ENCODE data around the gene STOML1. TPM values are rescaled to one million over a fixed set of nuclear protein-coding genes. Genes with fewer than 3 reads are reported as not detected.
"Not testable (repeated sequence)": the region's sequence is repeated elsewhere in the genome, so short reads cannot be mapped to it uniquely, and the experiment has no call there.

STOML1 gene
- total and polyA plus RNA-seq, 7 experiments from 2014 or later: 7.5 to 21.3 (median 14.0) TPM

DNA sequence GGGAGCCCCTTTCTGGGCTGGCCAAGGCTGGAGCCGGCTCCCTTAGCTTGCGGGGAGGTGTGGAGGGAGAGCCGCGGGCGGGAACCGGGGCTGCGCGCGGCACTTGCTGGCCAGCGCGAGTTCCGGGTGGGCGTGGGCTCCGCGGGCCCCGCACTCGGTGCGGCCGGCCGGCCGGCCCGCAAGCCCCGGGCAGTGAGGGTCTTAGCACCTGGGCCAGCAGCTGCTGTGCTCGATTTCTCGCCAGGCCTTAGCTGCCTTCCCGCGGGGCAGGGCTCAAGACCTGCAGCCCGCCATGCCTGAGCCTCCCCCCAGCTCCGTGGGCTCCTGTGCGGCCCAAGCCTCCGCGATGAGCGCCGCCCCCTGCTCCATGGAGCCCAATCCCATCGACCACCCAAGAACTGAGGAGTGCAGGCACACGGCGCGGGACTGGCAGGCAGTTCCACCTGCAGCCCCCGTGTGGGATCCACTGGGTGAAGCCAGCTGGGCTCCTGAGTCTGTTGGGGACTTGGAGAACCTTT, 18.4 kb downstream of the STOML1 start:
- H3K27ac Mint-ChIP-seq: not testable (repeated sequence)

DNA sequence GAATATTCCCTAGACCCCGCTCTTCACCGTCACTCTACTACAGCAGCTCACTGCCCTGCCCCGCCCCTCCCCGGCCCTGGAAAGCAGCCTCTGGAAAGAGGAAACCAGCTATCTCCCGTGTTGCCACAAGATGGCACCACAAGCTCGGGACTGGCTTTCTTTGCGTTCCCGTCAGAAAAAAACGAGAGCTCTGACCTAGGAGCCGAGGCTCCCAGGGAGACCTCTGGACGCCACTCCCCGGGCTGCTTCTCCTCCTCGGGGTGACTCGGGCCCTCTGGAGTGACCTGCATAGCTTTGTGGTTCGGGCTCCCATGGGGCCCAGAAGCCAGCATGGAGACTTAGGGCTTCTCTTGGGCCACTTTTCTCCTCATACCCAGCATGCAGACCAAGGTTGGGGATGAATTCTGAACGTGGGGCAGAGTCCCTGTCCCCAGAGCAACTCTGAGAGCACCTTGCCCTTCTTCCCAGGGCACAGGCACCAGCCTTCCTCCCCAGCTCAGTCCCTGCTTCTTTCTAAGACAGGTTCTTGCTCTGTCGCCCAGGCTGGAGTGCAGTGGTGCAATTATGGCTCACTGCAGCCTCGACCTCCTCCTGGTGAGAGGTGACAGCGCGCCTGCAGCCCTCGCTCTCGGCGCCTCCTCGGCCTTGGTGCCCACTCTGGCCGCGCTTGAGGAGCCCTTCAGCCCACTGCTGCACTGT, 19.0 kb downstream of the STOML1 start:
- POLR2A ChIA-PET: interaction anchor here (0.9 to 1.8 kb wide), 6 partner anchors 9 to 349 kb away, joined by 3 to 8 read pairs (median 3); partner anchors contain the start of gene PML
- Histone ChIP-seq H3K27me3 (ENCODE audit: control insufficient read depth in 2 of 2, insufficient read depth in 2 of 2, low read length in 2 of 2) (no peaks in the 10 kb centered on the region), H3K27ac (ENCODE audit: low read depth, low read length) (no peak overlapping the region), H3K4me1 (ENCODE audit: control insufficient read depth in 2 of 2, insufficient read depth in 2 of 2, low read length in 2 of 2) (peaks cover 0 to 20% of the 10 kb centered on the region in 2 donors), H3K9me3 (ENCODE audit: control insufficient read depth in 2 of 3, low read length in 3 of 3) (no peaks in the 10 kb centered on the region), H3K4me3 (ENCODE audit: low read length) (peak overlapping the region; percentile 7), H3K36me3 (ENCODE audit: control insufficient read depth in 2 of 3, insufficient read depth in 3 of 3, low read length in 3 of 3) (no peaks in the 10 kb centered on the region)
- intact Hi-C loops (cut with micrococcal nuclease): loop anchor here (1.0 to 5.0 kb wide), 12 partner anchors 9 to 402 kb away; partner anchors contain the start of genes PML (in 1 of the 2) and STOML1 (in 1 of the 2)
- Mint-ChIP-seq H3K9me3 (peaks cover 0 to 2% (median 0%) of the 10 kb centered on the region in 11 donors), H3K4me3 (peak overlapping the region in 8 of 10 donors; percentile 0 to 65 (median 33)), H3K27ac (peak overlapping the region in 2 of 9 donors; percentile 26 to 42), H3K36me3 (peaks cover 0 to 6% (median 0%) of the 10 kb centered on the region in 5 donors), H3K27me3 (peaks cover 4 to 22% (median 5%) of the 10 kb centered on the region in 5 donors), H3K4me1 (peaks cover 11 to 44% (median 34%) of the 10 kb centered on the region in 7 donors)
- CTCF ChIA-PET: interaction anchor here (0.6 to 4.1 kb wide), 26 partner anchors 8 to 473 kb away, joined by 3 to 39 read pairs (median 5); partner anchors contain the start of gene PML
- peak; percentile 60 to 81 (median 77) for DNase-seq
- peak; percentile 92 for ATAC-seq

More for the DNA sequence above, 18.4 kb downstream of the STOML1 start:
- DNase-seq; H3K36me3 ChIP-seq (ENCODE audit: control insufficient read depth in 2 of 3, insufficient read depth in 3 of 3, low read length in 3 of 3); H3K9me3 ChIP-seq (ENCODE audit: control insufficient read depth in 2 of 3, low read length in 3 of 3); H3K4me3 ChIP-seq (ENCODE audit: low read length); ATAC-seq; H3K27ac ChIP-seq (ENCODE audit: low read depth, low read length); H3K36me3 Mint-ChIP-seq; H3K9me3 Mint-ChIP-seq; H3K27me3 ChIP-seq (ENCODE audit: control insufficient read depth in 2 of 2, insufficient read depth in 2 of 2, low read length in 2 of 2): not testable (repeated sequence)
- ChIA-PET CTCF (interaction anchor here (0.7 to 4.1 kb wide), 15 partner anchors 8 to 349 kb away, joined by 3 to 39 read pairs (median 10); partner anchors contain the start of gene PML), POLR2A (interaction anchor here (1.2 to 1.8 kb wide), 3 partner anchors 15 to 20 kb away, joined by 3 to 8 read pairs (median 3); partner anchors contain the start of gene PML)
- intact Hi-C loops (cut with micrococcal nuclease): loop anchor here (1.0 to 5.0 kb wide), 12 partner anchors 9 to 401 kb away; partner anchors contain the start of genes PML (in 1 of the 2) and STOML1 (in 1 of the 2)
- peaks cover 11 to 40% (median 28%) of the 10 kb centered on the region in 7 donors for H3K4me1 Mint-ChIP-seq
- H3K4me3 Mint-ChIP-seq: peak overlapping the region in 2 of 10 donors; percentile 13 to 45
- H3K27me3 Mint-ChIP-seq: peaks cover 4 to 22% (median 5%) of the 10 kb centered on the region in 5 donors
- peaks cover 0 to 20% of the 10 kb centered on the region in 2 donors for H3K4me1 ChIP-seq (ENCODE audit: control insufficient read depth in 2 of 2, insufficient read depth in 2 of 2, low read length in 2 of 2)

DNA sequence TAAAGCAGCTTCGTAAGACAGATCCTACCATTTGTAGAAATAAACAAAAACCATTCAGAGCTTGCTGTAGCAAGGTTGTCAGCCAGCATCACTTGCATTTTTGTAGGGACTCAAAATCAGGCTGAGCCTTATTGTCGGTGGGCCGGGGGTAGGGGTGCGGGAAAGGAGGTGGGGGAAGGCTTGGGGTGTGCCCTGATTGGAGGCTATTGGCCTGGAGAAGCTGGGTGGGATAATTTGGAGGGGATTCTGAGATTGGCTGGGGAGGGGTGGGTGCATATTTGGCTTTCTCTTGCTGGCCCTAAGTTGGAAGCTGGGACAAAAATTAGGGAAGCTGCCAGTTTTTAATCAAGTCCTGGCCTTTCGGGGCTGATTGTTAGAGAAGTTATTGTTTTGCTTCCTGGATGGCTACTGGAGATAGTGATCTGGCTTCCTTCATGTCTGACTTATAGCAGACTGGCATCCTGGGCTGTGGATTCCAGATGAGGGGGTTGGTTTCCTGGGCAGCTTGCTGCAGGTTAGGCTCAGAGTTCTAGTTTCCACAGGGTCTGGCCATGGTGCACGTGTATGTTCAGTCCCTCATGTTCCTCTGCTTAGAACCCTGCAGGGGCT, 22.8 kb downstream of the STOML1 start:
- Mint-ChIP-seq H3K27me3 (peaks cover 0 to 2% (median 0%) of the 10 kb centered on the region in 5 donors), H3K4me1 (peaks cover 23 to 50% (median 42%) of the 10 kb centered on the region in 7 donors), H3K27ac (peak overlapping the region in 2 of 9 donors; percentile 12 to 17), H3K36me3 (peaks cover 0 to 1% (median 0%) of the 10 kb centered on the region in 5 donors), H3K4me3 (no peak overlapping the region), H3K9me3 (peaks cover 0 to 2% (median 0%) of the 10 kb centered on the region in 11 donors)
- intact Hi-C loops (cut with micrococcal nuclease): no loop called here
- DNase-seq (no peak), ATAC-seq (no peak)
- POLR2A ChIA-PET: interaction anchor here (1.6 kb wide), 1 partner anchor 24 kb away, joined by 6 read pairs; the partner anchor contains the start of genes PML and STOML1
- Histone ChIP-seq H3K36me3 (ENCODE audit: control insufficient read depth in 2 of 3, insufficient read depth in 3 of 3, low read length in 3 of 3) (no peaks in the 10 kb centered on the region), H3K9me3 (ENCODE audit: control insufficient read depth in 2 of 3, low read length in 3 of 3) (no peaks in the 10 kb centered on the region), H3K4me3 (ENCODE audit: low read length) (no peak overlapping the region), H3K4me1 (ENCODE audit: control insufficient read depth in 2 of 2, insufficient read depth in 2 of 2, low read length in 2 of 2) (peaks cover 14 to 30% of the 10 kb centered on the region in 2 donors), H3K27me3 (ENCODE audit: control insufficient read depth in 2 of 2, insufficient read depth in 2 of 2, low read length in 2 of 2) (no peaks in the 10 kb centered on the region), H3K27ac (ENCODE audit: low read depth, low read length) (no peak overlapping the region)
- CTCF ChIA-PET: interaction anchor here (0.5 to 2.7 kb wide), 11 partner anchors 10 to 409 kb away, joined by 3 to 11 read pairs (median 4); partner anchors contain the start of genes LOXL1 and PML

GRCh38 chr15:73968461-73968860, 23.6 kb downstream of the STOML1 start:
- Histone ChIP-seq H3K27me3 (ENCODE audit: control insufficient read depth in 2 of 2, insufficient read depth in 2 of 2, low read length in 2 of 2) (no peaks in the 10 kb centered on the region), H3K4me3 (ENCODE audit: low read length) (no peak overlapping the region), H3K27ac (ENCODE audit: low read depth, low read length) (no peak overlapping the region), H3K4me1 (ENCODE audit: control insufficient read depth in 2 of 2, insufficient read depth in 2 of 2, low read length in 2 of 2) (peaks cover 14 to 30% of the 10 kb centered on the region in 2 donors), H3K9me3 (ENCODE audit: control insufficient read depth in 2 of 3, low read length in 3 of 3) (no peaks in the 10 kb centered on the region), H3K36me3 (ENCODE audit: control insufficient read depth in 2 of 3, insufficient read depth in 3 of 3, low read length in 3 of 3) (no peaks in the 10 kb centered on the region)
- H3K36me3 Mint-ChIP-seq: no peaks in the 10 kb centered on the region
- H3K27me3 Mint-ChIP-seq: peaks cover 0 to 2% (median 0%) of the 10 kb centered on the region in 5 donors
- DNase-seq: no peak
- peak overlapping the region in 6 of 9 donors; percentile 0 to 81 (median 36) for H3K27ac Mint-ChIP-seq
- POLR2A ChIA-PET: interaction anchor here (1.3 to 1.6 kb wide), 2 partner anchors 25 to 39 kb away, joined by 3 to 6 read pairs; partner anchors contain the start of genes PML and STOML1
- H3K9me3 Mint-ChIP-seq: peaks cover 0 to 1% (median 0%) of the 10 kb centered on the region in 11 donors
- H3K4me3 Mint-ChIP-seq: peak overlapping the region in 3 of 10 donors; percentile 15 to 19 (median 18)
- H3K4me1 Mint-ChIP-seq: peaks cover 23 to 48% (median 40%) of the 10 kb centered on the region in 7 donors
- no peak for ATAC-seq
- CTCF ChIA-PET: interaction anchor here (1.0 to 1.2 kb wide), 5 partner anchors 9 to 80 kb away, joined by 3 to 4 read pairs (median 3); no protein-coding TSS in a partner anchor
- intact Hi-C loops (cut with micrococcal nuclease): no loop called here

GRCh38 chr15:73965758-73966113, 26.4 kb downstream of the STOML1 start:
- peak; percentile 77 for ATAC-seq
- no peaks in the 10 kb centered on the region for H3K36me3 ChIP-seq (ENCODE audit: control insufficient read depth in 2 of 3, insufficient read depth in 3 of 3, low read length in 3 of 3)
- peak overlapping the region; percentile 75 for H3K4me3 ChIP-seq (ENCODE audit: low read length)
- no peaks in the 10 kb centered on the region for H3K27me3 ChIP-seq (ENCODE audit: control insufficient read depth in 2 of 2, insufficient read depth in 2 of 2, low read length in 2 of 2)
- Mint-ChIP-seq H3K4me1 (peaks cover 21 to 44% (median 39%) of the 10 kb centered on the region in 7 donors), H3K9me3 (peaks cover 0 to 1% (median 0%) of the 10 kb centered on the region in 11 donors), H3K27ac (peak overlapping the region; percentile 32 to 91 (median 85)), H3K4me3 (peak overlapping the region; percentile 77 to 90 (median 84)), H3K36me3 (no peaks in the 10 kb centered on the region), H3K27me3 (peaks cover 0 to 4% (median 0%) of the 10 kb centered on the region in 5 donors)
- H3K27ac ChIP-seq (ENCODE audit: low read depth, low read length): peak overlapping the region; percentile 33
- no peaks in the 10 kb centered on the region for H3K9me3 ChIP-seq (ENCODE audit: control insufficient read depth in 2 of 3, low read length in 3 of 3)
- H3K4me1 ChIP-seq (ENCODE audit: control insufficient read depth in 2 of 2, insufficient read depth in 2 of 2, low read length in 2 of 2): peaks cover 14 to 22% of the 10 kb centered on the region in 2 donors
- ChIA-PET POLR2A (interaction anchor here (0.7 to 3.3 kb wide), 9 partner anchors 10 to 358 kb away, joined by 3 to 25 read pairs (median 4); partner anchors contain the start of gene PML), CTCF (interaction anchor here (0.6 to 4.3 kb wide), 6 partner anchors 9 to 812 kb away, joined by 3 to 68 read pairs (median 6); no protein-coding TSS in a partner anchor)
- intact Hi-C loops (cut with micrococcal nuclease): loop anchor here (2.0 kb wide), 2 partner anchors 29 to 69 kb away; partner anchors contain the start of gene PML (in 1 of the 2)
- peak in 7 of 9 donors; percentile 44 to 70 (median 57) for DNase-seq
